ENCODE measurements around the gene HK1. TPM values are rescaled to one million over a fixed set of nuclear protein-coding genes. Genes with fewer than 3 reads are reported as not detected.

Gene HK1
- total and polyA plus RNA-seq, 2 donors (not counting 1 experiment from before 2014, with no cell fraction given): 24.7 to 40.8 TPM

DNA sequence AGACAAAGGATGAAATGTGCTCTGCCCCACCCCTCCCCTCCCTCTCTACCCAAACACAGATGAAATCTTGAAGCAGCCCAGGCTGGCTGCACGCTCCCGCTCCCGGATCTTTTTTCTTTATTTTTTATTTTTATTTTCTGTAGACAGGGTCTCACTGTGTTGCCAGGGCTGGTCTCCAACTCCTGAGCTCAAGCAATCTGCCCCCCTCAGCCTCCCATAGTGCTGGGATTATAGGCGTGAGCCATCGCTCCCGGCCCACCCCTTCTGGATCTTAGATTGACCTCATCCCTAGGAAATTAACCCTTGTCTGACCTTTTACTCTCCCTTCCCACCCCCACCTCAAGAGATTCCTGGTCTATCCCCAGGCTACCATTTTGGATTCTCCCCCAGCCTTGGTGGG, 124.1 kb downstream of the HK1 start:
- no peaks in the 10 kb centered on the region for H3K79me2 ChIP-seq (ENCODE audit: control insufficient read depth, insufficient read depth, low read length)
- intact Hi-C loops (cut with micrococcal nuclease): no loop called here
- DNase-seq (no peak), ATAC-seq (ENCODE audit: low read depth) (no peak)
- ChIA-PET CTCF (interaction anchor here (1.0 kb wide), 1 partner anchor 12 kb away, joined by 3 read pairs; no protein-coding TSS in a partner anchor), POLR2A (no interaction called here)
- H3K4me2 ChIP-seq (replicated peaks; ENCODE audit: low read depth, low read length, poor library complexity, severe bottlenecking): no peak overlapping the region
- no peaks in the 10 kb centered on the region for H3K9me3 ChIP-seq (ENCODE audit: control extremely low read depth in 1 of 3, control insufficient read depth in 2 of 3, insufficient read depth in 1 of 3, low read length in 2 of 3)
- Mint-ChIP-seq H3K4me3 (no peak overlapping the region), H3K9me3 (ENCODE audit: insufficient read depth) (no peaks in the 10 kb centered on the region), H3K4me1 (no peaks in the 10 kb centered on the region), H3K27ac (no peak overlapping the region), H3K27me3 (no peaks in the 10 kb centered on the region)
- TF ChIP-seq EZH2 (IDR thresholded peaks at IDR 0.05; ENCODE audit: borderline replicate concordance, insufficient read depth, low read depth, low read length, poor library complexity, severe bottlenecking): no peak
- TF ChIP-seq, protein P1, sequence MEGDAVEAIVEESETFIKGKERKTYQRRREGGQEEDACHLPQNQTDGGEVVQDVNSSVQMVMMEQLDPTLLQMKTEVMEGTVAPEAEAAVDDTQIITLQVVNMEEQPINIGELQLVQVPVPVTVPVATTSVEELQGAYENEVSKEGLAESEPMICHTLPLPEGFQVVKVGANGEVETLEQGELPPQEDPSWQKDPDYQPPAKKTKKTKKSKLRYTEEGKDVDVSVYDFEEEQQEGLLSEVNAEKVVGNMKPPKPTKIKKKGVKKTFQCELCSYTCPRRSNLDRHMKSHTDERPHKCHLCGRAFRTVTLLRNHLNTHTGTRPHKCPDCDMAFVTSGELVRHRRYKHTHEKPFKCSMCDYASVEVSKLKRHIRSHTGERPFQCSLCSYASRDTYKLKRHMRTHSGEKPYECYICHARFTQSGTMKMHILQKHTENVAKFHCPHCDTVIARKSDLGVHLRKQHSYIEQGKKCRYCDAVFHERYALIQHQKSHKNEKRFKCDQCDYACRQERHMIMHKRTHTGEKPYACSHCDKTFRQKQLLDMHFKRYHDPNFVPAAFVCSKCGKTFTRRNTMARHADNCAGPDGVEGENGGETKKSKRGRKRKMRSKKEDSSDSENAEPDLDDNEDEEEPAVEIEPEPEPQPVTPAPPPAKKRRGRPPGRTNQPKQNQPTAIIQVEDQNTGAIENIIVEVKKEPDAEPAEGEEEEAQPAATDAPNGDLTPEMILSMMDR (IDR thresholded peaks at IDR 0.05): no peak
- H3K27ac ChIP-seq (ENCODE audit: low read length in 2 of 2): no peak overlapping the region
- 83% methylated on average over 1 of the region's 6 CpGs for WGBS (ENCODE audit: insufficient coverage)
- no peak overlapping the region for H2AFZ ChIP-seq (ENCODE audit: insufficient read depth, low read depth, low read length, poor library complexity, severe bottlenecking)
- H3K36me3 ChIP-seq (replicated peaks in 1 of 2; ENCODE audit: control extremely low read depth in 1 of 2, control insufficient read depth in 1 of 2, extremely low read depth in 1 of 2, insufficient read depth in 2 of 2, low read length in 1 of 2): peaks cover 0 to 38% of the 10 kb centered on the region in 2 experiments
- no peaks in the 10 kb centered on the region for H3K4me1 ChIP-seq (ENCODE audit: control insufficient read depth in 2 of 2, insufficient read depth in 2 of 2, low read length in 2 of 2)
- H3K4me3 ChIP-seq (ENCODE audit: control extremely low read depth in 1 of 5, extremely low read depth in 1 of 5, insufficient read depth in 1 of 5, low read depth in 2 of 5, low read length in 4 of 5): no peak overlapping the region
- H4K20me1 ChIP-seq (ENCODE audit: control insufficient read depth, insufficient read depth, low read length, poor library complexity, severe bottlenecking): no peaks in the 10 kb centered on the region
- no peak overlapping the region for H3K9ac ChIP-seq (ENCODE audit: low read length)
- no peaks in the 10 kb centered on the region for H3K27me3 ChIP-seq (replicated peaks in 1 of 4; ENCODE audit: control extremely low read depth in 1 of 4, control insufficient read depth in 3 of 4, insufficient read depth in 4 of 4, low read length in 3 of 4)

DNA sequence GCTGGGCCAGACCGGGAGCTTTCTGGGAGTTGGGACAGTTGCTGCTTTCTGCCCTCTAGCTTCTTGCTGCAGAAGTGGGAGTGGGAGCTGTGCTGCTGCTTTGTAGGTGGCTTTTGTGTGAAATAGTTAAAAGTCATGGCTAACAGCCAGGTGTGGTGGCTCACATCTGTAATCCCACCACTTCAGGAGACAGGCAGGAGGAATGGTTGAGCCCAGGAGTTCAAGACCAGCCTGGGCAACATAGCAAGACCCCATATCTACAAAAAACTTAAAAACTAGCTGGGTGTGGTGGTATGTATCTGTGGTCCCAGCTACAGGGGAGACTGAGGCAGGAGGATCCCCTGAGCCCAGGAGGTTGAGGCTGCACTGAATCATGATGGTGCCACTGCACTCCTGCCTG, 124.8 kb downstream of the HK1 start:
- 75% methylated on average over 1 of the region's 1 CpG for WGBS (ENCODE audit: insufficient coverage)
- intact Hi-C loops (cut with micrococcal nuclease): no loop called here
- H3K4me3 Mint-ChIP-seq: no peak overlapping the region

More for the DNA sequence above, 124.8 kb downstream of the HK1 start:
- no peak for DNase-seq
- H3K79me2 ChIP-seq (ENCODE audit: control insufficient read depth, insufficient read depth, low read length): no peaks in the 10 kb centered on the region
- ATAC-seq (ENCODE audit: low read depth): no peak
- no peak overlapping the region for H3K27ac ChIP-seq (ENCODE audit: low read length in 2 of 2)
- Mint-ChIP-seq H3K4me1 (peaks cover 3% of the 10 kb centered on the region), H3K27me3 (no peaks in the 10 kb centered on the region), H3K9me3 (ENCODE audit: insufficient read depth) (no peaks in the 10 kb centered on the region), H3K27ac (no peak overlapping the region)
- peaks cover 0 to 36% of the 10 kb centered on the region in 2 experiments for H3K36me3 ChIP-seq (replicated peaks in 1 of 2; ENCODE audit: control extremely low read depth in 1 of 2, control insufficient read depth in 1 of 2, extremely low read depth in 1 of 2, insufficient read depth in 2 of 2, low read length in 1 of 2)
- H4K20me1 ChIP-seq (ENCODE audit: control insufficient read depth, insufficient read depth, low read length, poor library complexity, severe bottlenecking): no peaks in the 10 kb centered on the region
- no peak overlapping the region for H2AFZ ChIP-seq (ENCODE audit: insufficient read depth, low read depth, low read length, poor library complexity, severe bottlenecking)
- H3K4me2 ChIP-seq (replicated peaks; ENCODE audit: low read depth, low read length, poor library complexity, severe bottlenecking): no peak overlapping the region
- CTCF ChIA-PET: interaction anchor here (1.0 to 1.5 kb wide), 2 partner anchors 10 to 12 kb away, joined by 3 to 9 read pairs; no protein-coding TSS in a partner anchor
- no peak overlapping the region for H3K4me3 ChIP-seq (ENCODE audit: control extremely low read depth in 1 of 5, extremely low read depth in 1 of 5, insufficient read depth in 1 of 5, low read depth in 2 of 5, low read length in 4 of 5)
- no peaks in the 10 kb centered on the region for H3K9me3 ChIP-seq (ENCODE audit: control extremely low read depth in 1 of 3, control insufficient read depth in 2 of 3, insufficient read depth in 1 of 3, low read length in 2 of 3)
- no peaks in the 10 kb centered on the region for H3K27me3 ChIP-seq (replicated peaks in 1 of 4; ENCODE audit: control extremely low read depth in 1 of 4, control insufficient read depth in 3 of 4, insufficient read depth in 4 of 4, low read length in 3 of 4)
- POLR2A ChIA-PET: no interaction called here
- H3K4me1 ChIP-seq (ENCODE audit: control insufficient read depth in 2 of 2, insufficient read depth in 2 of 2, low read length in 2 of 2): peaks cover 4 to 5% of the 10 kb centered on the region in 2 donors
- no peak overlapping the region for H3K9ac ChIP-seq (ENCODE audit: low read length)
- TF ChIP-seq EZH2 (IDR thresholded peaks at IDR 0.05; ENCODE audit: borderline replicate concordance, insufficient read depth, low read depth, low read length, poor library complexity, severe bottlenecking): no peak
- TF ChIP-seq, protein P1 (IDR thresholded peaks at IDR 0.05): no peak
